ENCODE data around the gene FUBP1.
"Not testable (repeated sequence)": the region's sequence is repeated elsewhere in the genome, so short reads cannot be mapped to it uniquely, and the experiment has no call there.

FUBP1 gene

GRCh38 chr1:77953907-77954306 is 25.0 kb downstream of the FUBP1 start:
- intact Hi-C loops (cut with micrococcal nuclease), result loop anchor here (10.0 kb wide), 1 partner anchor 149 kb away; no protein-coding TSS in a partner anchor
- no peak overlapping the region for H3K27ac Mint-ChIP-seq
- peaks cover 11% of the 10 kb centered on the region for H3K4me1 Mint-ChIP-seq (ENCODE audit: low read depth)
- H3K9me3 Mint-ChIP-seq, result no peaks in the 10 kb centered on the region
- no peaks in the 10 kb centered on the region for H3K27me3 Mint-ChIP-seq
- H3K36me3 Mint-ChIP-seq (ENCODE audit: low read depth), result peaks cover 80% of the 10 kb centered on the region
- no peak overlapping the region for H3K4me3 Mint-ChIP-seq

- Mint-ChIP-seq H3K27ac (no peak overlapping the region), H3K36me3 (ENCODE audit: low read depth) (peaks cover 73% of the 10 kb centered on the region), H3K27me3 (no peaks in the 10 kb centered on the region), H3K4me3 (no peak overlapping the region), H3K9me3 (no peaks in the 10 kb centered on the region), H3K4me1 (ENCODE audit: low read depth) (peaks cover 11% of the 10 kb centered on the region)
- intact Hi-C loops (cut with micrococcal nuclease), result loop anchor here (10.0 kb wide), 1 partner anchor 147 kb away; no protein-coding TSS in a partner anchor
Observed at GRCh38 chr1:77951328-77951727, 27.5 kb downstream of the FUBP1 start.

- peaks cover 72% of the 10 kb centered on the region for H3K36me3 Mint-ChIP-seq (ENCODE audit: low read depth)
- no peaks in the 10 kb centered on the region for H3K27me3 Mint-ChIP-seq
- peaks cover 11% of the 10 kb centered on the region for H3K4me1 Mint-ChIP-seq (ENCODE audit: low read depth)
- intact Hi-C loops (cut with micrococcal nuclease), result loop anchor here (10.0 kb wide), 1 partner anchor 146 kb away; no protein-coding TSS in a partner anchor
- H3K9me3 Mint-ChIP-seq, result no peaks in the 10 kb centered on the region
- H3K4me3 Mint-ChIP-seq, result no peak overlapping the region
- no peak overlapping the region for H3K27ac Mint-ChIP-seq
Observed at GRCh38 chr1:77950873-77951272, 28.0 kb downstream of the FUBP1 start.

GRCh38 chr1:77948841-77949424 is 29.9 kb downstream of the FUBP1 start:
- no peaks in the 10 kb centered on the region for H3K27me3 Mint-ChIP-seq
- H3K9me3 Mint-ChIP-seq, result no peaks in the 10 kb centered on the region
- no peak overlapping the region for H3K4me3 Mint-ChIP-seq
- peaks cover 11% of the 10 kb centered on the region for H3K4me1 Mint-ChIP-seq (ENCODE audit: low read depth)
- no peak overlapping the region for H3K27ac Mint-ChIP-seq
- peaks cover 79% of the 10 kb centered on the region for H3K36me3 Mint-ChIP-seq (ENCODE audit: low read depth)
- intact Hi-C loops (cut with micrococcal nuclease), result no loop called here

GRCh38 chr1:77945345-77945744 is 33.5 kb downstream of the FUBP1 start:
- H3K27ac Mint-ChIP-seq, result no peak overlapping the region
- H3K36me3 Mint-ChIP-seq (ENCODE audit: low read depth), result peaks cover 79% of the 10 kb centered on the region
- no peaks in the 10 kb centered on the region for H3K27me3 Mint-ChIP-seq
- no peaks in the 10 kb centered on the region for H3K4me1 Mint-ChIP-seq (ENCODE audit: low read depth)
- H3K9me3 Mint-ChIP-seq, result no peaks in the 10 kb centered on the region
- intact Hi-C loops (cut with micrococcal nuclease), result no loop called here
- no peak overlapping the region for H3K4me3 Mint-ChIP-seq

- H3K4me3 Mint-ChIP-seq, result no peak overlapping the region
- no peaks in the 10 kb centered on the region for H3K27me3 Mint-ChIP-seq
- intact Hi-C loops (cut with micrococcal nuclease), result no loop called here
- H3K36me3 Mint-ChIP-seq (ENCODE audit: low read depth), result peaks cover 52% of the 10 kb centered on the region
- H3K9me3 Mint-ChIP-seq, result no peaks in the 10 kb centered on the region
- no peak overlapping the region for H3K27ac Mint-ChIP-seq
- no peaks in the 10 kb centered on the region for H3K4me1 Mint-ChIP-seq (ENCODE audit: low read depth)
Observed at GRCh38 chr1:77942400-77943140, 36.3 kb downstream of the FUBP1 start.

GRCh38 chr1:77940921-77941570 is 37.8 kb downstream of the FUBP1 start:
- intact Hi-C loops (cut with micrococcal nuclease), result no loop called here
- Mint-ChIP-seq H3K27ac (no peak overlapping the region), H3K4me1 (ENCODE audit: low read depth) (no peaks in the 10 kb centered on the region), H3K9me3 (no peaks in the 10 kb centered on the region), H3K27me3 (no peaks in the 10 kb centered on the region), H3K36me3 (ENCODE audit: low read depth) (peaks cover 47% of the 10 kb centered on the region), H3K4me3 (no peak overlapping the region)

- intact Hi-C loops (cut with micrococcal nuclease), result no loop called here
- Mint-ChIP-seq H3K27ac (no peak overlapping the region), H3K4me1 (ENCODE audit: low read depth) (no peaks in the 10 kb centered on the region), H3K9me3 (no peaks in the 10 kb centered on the region), H3K36me3 (ENCODE audit: low read depth) (peaks cover 27% of the 10 kb centered on the region), H3K4me3 (no peak overlapping the region), H3K27me3 (no peaks in the 10 kb centered on the region)
Observed at GRCh38 chr1:77938651-77939050, 40.2 kb downstream of the FUBP1 start.

GRCh38 chr1:77929806-77930205 is 49.1 kb downstream of the FUBP1 start:
- Mint-ChIP-seq H3K27me3 (no peaks in the 10 kb centered on the region), H3K4me1 (ENCODE audit: low read depth) (peaks cover 28% of the 10 kb centered on the region), H3K36me3 (ENCODE audit: low read depth) (no peaks in the 10 kb centered on the region), H3K4me3 (no peak overlapping the region), H3K27ac (no peak overlapping the region), H3K9me3 (no peaks in the 10 kb centered on the region)
- intact Hi-C loops (cut with micrococcal nuclease), result no loop called here

GRCh38 chr1:77927414-77927813 is 51.5 kb downstream of the FUBP1 start:
- Mint-ChIP-seq H3K27ac (no peak overlapping the region), H3K4me3 (peak overlapping the region; percentile 51), H3K9me3 (no peaks in the 10 kb centered on the region), H3K4me1 (ENCODE audit: low read depth) (peaks cover 28% of the 10 kb centered on the region), H3K27me3 (no peaks in the 10 kb centered on the region), H3K36me3 (ENCODE audit: low read depth) (no peaks in the 10 kb centered on the region)
- intact Hi-C loops (cut with micrococcal nuclease), result no loop called here

GRCh38 chr1:77926561-77927357 is 52.1 kb downstream of the FUBP1 start:
- intact Hi-C loops (cut with micrococcal nuclease), result no loop called here
- peak overlapping the region; percentile 38 for H3K27ac Mint-ChIP-seq

GRCh38 chr1:77925956-77926355 is 52.9 kb downstream of the FUBP1 start:
- H3K4me3 Mint-ChIP-seq, result no peak overlapping the region
- no peaks in the 10 kb centered on the region for H3K36me3 Mint-ChIP-seq (ENCODE audit: low read depth)
- no peak overlapping the region for H3K27ac Mint-ChIP-seq
- H3K9me3 Mint-ChIP-seq, result no peaks in the 10 kb centered on the region
- H3K27me3 Mint-ChIP-seq, result no peaks in the 10 kb centered on the region
- H3K4me1 Mint-ChIP-seq (ENCODE audit: low read depth), result peaks cover 28% of the 10 kb centered on the region
- intact Hi-C loops (cut with micrococcal nuclease), result no loop called here

More at GRCh38 chr1:77926561-77927357, 52.1 kb downstream of the FUBP1 start:
- Mint-ChIP-seq H3K27me3 (no peaks in the 10 kb centered on the region), H3K36me3 (ENCODE audit: low read depth) (no peaks in the 10 kb centered on the region), H3K4me1 (ENCODE audit: low read depth) (peaks cover 28% of the 10 kb centered on the region), H3K9me3 (no peaks in the 10 kb centered on the region), H3K4me3 (peak overlapping the region; percentile 66)

- intact Hi-C loops (cut with micrococcal nuclease), result no loop called here
- H3K27me3 Mint-ChIP-seq, result no peaks in the 10 kb centered on the region
- H3K27ac Mint-ChIP-seq, result no peak overlapping the region
- no peak overlapping the region for H3K4me3 Mint-ChIP-seq
- no peaks in the 10 kb centered on the region for H3K9me3 Mint-ChIP-seq
- no peaks in the 10 kb centered on the region for H3K36me3 Mint-ChIP-seq (ENCODE audit: low read depth)
- H3K4me1 Mint-ChIP-seq (ENCODE audit: low read depth), result peaks cover 32% of the 10 kb centered on the region
Observed at GRCh38 chr1:77925518-77925917, 53.4 kb downstream of the FUBP1 start.

GRCh38 chr1:77918918-77919317 is 60.0 kb downstream of the FUBP1 start:
- H3K4me1 Mint-ChIP-seq (ENCODE audit: low read depth), result peaks cover 12% of the 10 kb centered on the region
- H3K27ac Mint-ChIP-seq; H3K36me3 Mint-ChIP-seq (ENCODE audit: low read depth); H3K4me3 Mint-ChIP-seq; H3K27me3 Mint-ChIP-seq; H3K9me3 Mint-ChIP-seq; intact Hi-C loops (cut with micrococcal nuclease): not testable (repeated sequence)

All from dendritic cell treated with granulocyte-macrophage colony-stimulating factor and Interleukin-4, amounts not matched to agents 40 ng/mL and 50 ng/mL, for 4 days (primary cell).